Osteocyte (in vitro differentiated cells): Measurements from ENCODE around the gene CCN5. TPM values are rescaled to one million over a fixed set of nuclear protein-coding genes. Genes with fewer than 3 reads are reported as not detected.
"Not testable (repeated sequence)": the region's sequence is repeated elsewhere in the genome, so short reads cannot be mapped to it uniquely, and the experiment has no call there.

ENCODE experiments used
- DNase-seq: peaks from one replicate; pipeline ENCODE4 v3.0.0; 2021; ENCODE audit warnings: mixed read lengths; ENCODE audit not compliant: unreplicated experiment; ENCODE audit errors: extremely low spot score
- H3K27ac Mint-ChIP-seq: one replicate; pipeline ENCODE4 v1.8.0; 2021; ENCODE audit warnings: mild to moderate bottlenecking, mixed read lengths; ENCODE audit not compliant: unreplicated experiment
- H3K27me3 Mint-ChIP-seq: one replicate; pipeline ENCODE4 v1.8.0; 2021; ENCODE audit warnings: mixed read lengths; ENCODE audit not compliant: unreplicated experiment
- H3K36me3 Mint-ChIP-seq: one replicate; pipeline ENCODE4 v1.8.0; 2021; ENCODE audit warnings: mixed read lengths; ENCODE audit not compliant: unreplicated experiment
- H3K4me1 Mint-ChIP-seq: one replicate; pipeline ENCODE4 v1.8.0; 2021; ENCODE audit warnings: mixed read lengths; ENCODE audit not compliant: unreplicated experiment
- H3K4me3 Mint-ChIP-seq: one replicate; pipeline ENCODE4 v1.8.0; 2021; ENCODE audit warnings: mild to moderate bottlenecking, moderate library complexity, mixed read lengths; ENCODE audit not compliant: unreplicated experiment
- H3K9me3 Mint-ChIP-seq: one replicate; pipeline ENCODE4 v1.8.0; 2021; ENCODE audit warnings: mixed read lengths; ENCODE audit not compliant: unreplicated experiment
- CTCF ChIP-seq: fragments of 200-600 bp; sonication (generic); IDR thresholded peaks from 2 replicates; pipeline ENCODE4 v1.5.0; 2021; ENCODE audit warnings: antibody characterized with exemption, mild to moderate bottlenecking, moderate library complexity
- long read RNA-seq: library from polyadenylated mRNA; unstranded; transcript quantifications from one replicate; pipeline ENCODE4 v2.0.0, GENCODE V29; 2021
- total RNA-seq: library from RNA; stranded (reverse); gene quantifications from 2 replicates; pipeline ENCODE4 v1.2.1, GENCODE V29; 2021

CCN5 gene
- total RNA-seq, result 18.2 and 24.0 TPM in 2 replicates
- long read RNA-seq, transcript WISP2-201 (4 exons, 1,403 nt), result major isoform, 8 of 20 reads
- long read RNA-seq, partial matches to known transcripts, result 1 of 20 reads
- long read RNA-seq, other reads (novel, unspliced or antisense), result 8 of 20 reads

- H3K4me1 Mint-ChIP-seq, result peaks cover 61% of the 10 kb centered on the region
- TF ChIP-seq CTCF, result no peak
- no peak for DNase-seq
- peak within 1 kb of the TSS; percentile 88 for H3K27ac Mint-ChIP-seq
- H3K27me3 Mint-ChIP-seq, result no peaks in the 10 kb centered on the region
- H3K9me3 Mint-ChIP-seq, result no peaks in the 10 kb centered on the region
- H3K4me3 Mint-ChIP-seq, result peak within 1 kb of the TSS; percentile 18
- H3K36me3 Mint-ChIP-seq, result peaks cover 3% of the 10 kb centered on the region
Measured at GRCh38 chr20:44714701-44715498, at the start of gene CCN5. CCN5 (plus strand) TSS chr20:44715369; CDS start chr20:44715391, 22 bp downstream.

GRCh38 chr20:44666066-44666465 lies 49.1 kb upstream of the CCN5 start:
- Mint-ChIP-seq H3K36me3 (no peaks in the 10 kb centered on the region), H3K27ac (no peak overlapping the region), H3K4me1 (peaks cover 6% of the 10 kb centered on the region), H3K27me3 (peaks cover 16% of the 10 kb centered on the region), H3K4me3 (no peak overlapping the region), H3K9me3 (no peaks in the 10 kb centered on the region)
- DNase-seq, result no peak
- no peak for TF ChIP-seq CTCF

GRCh38 chr20:44670851-44671250 lies 44.3 kb upstream of the CCN5 start:
- H3K27ac Mint-ChIP-seq, H3K4me3 Mint-ChIP-seq, H3K9me3 Mint-ChIP-seq, H3K27me3 Mint-ChIP-seq, H3K4me1 Mint-ChIP-seq, DNase-seq, H3K36me3 Mint-ChIP-seq: not testable (repeated sequence)

GRCh38 chr20:44671541-44671940 lies 43.6 kb upstream of the CCN5 start:
- H3K9me3 Mint-ChIP-seq, H3K36me3 Mint-ChIP-seq, H3K27ac Mint-ChIP-seq: not testable (repeated sequence)

GRCh38 chr20:44672318-44672902 lies 42.8 kb upstream of the CCN5 start:
- H3K27me3 Mint-ChIP-seq, H3K4me1 Mint-ChIP-seq, H3K4me3 Mint-ChIP-seq, H3K27ac Mint-ChIP-seq, DNase-seq, H3K9me3 Mint-ChIP-seq, H3K36me3 Mint-ChIP-seq: not testable (repeated sequence)

More at GRCh38 chr20:44671541-44671940, 43.6 kb upstream of the CCN5 start:
- not testable (repeated sequence) for H3K4me1 Mint-ChIP-seq, H3K4me3 Mint-ChIP-seq, H3K27me3 Mint-ChIP-seq, DNase-seq

- H3K27me3 Mint-ChIP-seq, result no peaks in the 10 kb centered on the region
- H3K27ac Mint-ChIP-seq, result no peak overlapping the region
Measured at GRCh38 chr20:44678242-44678641, 36.9 kb upstream of the CCN5 start.

More at GRCh38 chr20:44678242-44678641, 36.9 kb upstream of the CCN5 start:
- no peak overlapping the region for H3K4me3 Mint-ChIP-seq
- TF ChIP-seq CTCF, result no peak
- no peaks in the 10 kb centered on the region for H3K9me3 Mint-ChIP-seq
- H3K4me1 Mint-ChIP-seq, result peaks cover 4% of the 10 kb centered on the region
- H3K36me3 Mint-ChIP-seq, result no peaks in the 10 kb centered on the region
- DNase-seq, result no peak
